Stimulated activated CD4-positive, alpha-beta T cell treated with anti-CD3 and anti-CD28 coated beads, Interleukin-12 subunit alpha, Interleukin-12 subunit beta, amount 100 ng/mL, for 4 hours (primary cell): Measurements from ENCODE around the gene GUF1.
"Not testable (repeated sequence)": the region's sequence is repeated elsewhere in the genome, so short reads cannot be mapped to it uniquely, and the experiment has no call there.

Experiments
- DNase-seq: peaks from one replicate; pipeline ENCODE4 v3.0.0-alpha.2; 2020

The GUF1 gene

GRCh38 chr4:44713125-44713524 lies 34.9 kb downstream of the GUF1 start:
- no peak for DNase-seq

- DNase-seq: no peak
These were observed 38.4 kb downstream of the GUF1 start for GRCh38 chr4:44716597-44716996.

GRCh38 chr4:44720371-44720770 lies 42.2 kb downstream of the GUF1 start:
- no peak for DNase-seq

- DNase-seq: no peak
These were observed 43.8 kb downstream of the GUF1 start for GRCh38 chr4:44722001-44722400.

GRCh38 chr4:44725166-44725565 lies 46.9 kb downstream of the GUF1 start:
- no peak for DNase-seq

- no peak for DNase-seq
These were observed 47.5 kb downstream of the GUF1 start for GRCh38 chr4:44725726-44726037.

- peak; percentile 77 for DNase-seq
These were observed 48.0 kb downstream of the GUF1 start, which contains the start of gene GNPDA2 for GRCh38 chr4:44726038-44726871. Gene GNPDA2 (minus strand): TSS chr4:44726556. CDS start chr4:44722207, 4,349 bp downstream.

- DNase-seq: no peak
These were observed 49.3 kb downstream of the GUF1 start for GRCh38 chr4:44727471-44727870.

GRCh38 chr4:44728694-44729093 lies 50.5 kb downstream of the GUF1 start:
- DNase-seq: not testable (repeated sequence)

- no peak for DNase-seq
These were observed 58.7 kb downstream of the GUF1 start for GRCh38 chr4:44736900-44737299.

GRCh38 chr4:44738615-44739014 lies 60.4 kb downstream of the GUF1 start:
- no peak for DNase-seq

- DNase-seq: no peak
These were observed 62.0 kb downstream of the GUF1 start for GRCh38 chr4:44740201-44740600.
